Mucosa of rectum (tissue), 2 donors: ENCODE results near the gene DUSP6.
A peak's percentile ranks its signal among the peaks of the same experiment; 100 is the strongest.

Experiments used
- H3K27ac ChIP-seq, 2 donors: one replicate each; pipeline ENCODE4 v1.7.0; 2013; ENCODE audit warnings: inconsistent platforms in 2 of 2, low read depth in 2 of 2, low read length in 2 of 2
- H3K27me3 ChIP-seq, 2 donors: one replicate each; pipeline ENCODE4 v1.7.0; 2013; ENCODE audit warnings: low read length in 2 of 2; ENCODE audit not compliant: control insufficient read depth in 2 of 2, insufficient read depth in 2 of 2
- H3K36me3 ChIP-seq, 2 donors: one replicate each; pipeline ENCODE4 v1.7.0; 2013; ENCODE audit warnings: low read length in 2 of 2; ENCODE audit not compliant: control insufficient read depth in 2 of 2, insufficient read depth in 2 of 2
- H3K4me1 ChIP-seq, 2 donors: one replicate each; pipeline ENCODE4 v1.7.0; 2013; ENCODE audit warnings: low read length in 2 of 2, mild to moderate bottlenecking in 1 of 2; ENCODE audit not compliant: control insufficient read depth in 2 of 2, insufficient read depth in 2 of 2
- H3K4me3 ChIP-seq, 2 donors: one replicate each; pipeline ENCODE4 v1.7.0; 2013; ENCODE audit warnings: low read length in 2 of 2
- H3K9ac ChIP-seq, 2 donors: one replicate each; pipeline ENCODE4 v1.7.0; 2013; ENCODE audit warnings: low read length in 2 of 2, low read depth in 1 of 2, mild to moderate bottlenecking in 1 of 2
- H3K9me3 ChIP-seq, 2 donors: one replicate each; pipeline ENCODE4 v1.7.0; 2013; ENCODE audit warnings: low read length in 2 of 2; ENCODE audit not compliant: control insufficient read depth in 2 of 2
- donor health status: healthy.
- donor health status: Normal muscosa, but diverticular disease.

DUSP6 gene

GRCh38 chr12:89352492-89353187 lies at the start of gene DUSP6:
DUSP6 (minus strand) TSS chr12:89352501; CDS start chr12:89352039, 462 bp downstream.
- peak within 1 kb of the TSS; percentile 94 to 97 for H3K9ac ChIP-seq
- H3K9me3 ChIP-seq, result no peaks in the 10 kb centered on the region
- peaks cover 36 to 47% of the 10 kb centered on the region in 2 donors for H3K4me1 ChIP-seq
- H3K27ac ChIP-seq, result peak within 1 kb of the TSS; percentile 100
- H3K4me3 ChIP-seq, result peak within 1 kb of the TSS; percentile 96
- H3K36me3 ChIP-seq, result peaks cover 9 to 15% of the 10 kb centered on the region in 2 donors
- no peaks in the 10 kb centered on the region for H3K27me3 ChIP-seq

GRCh38 chr12:89401433-89402058 lies 49.2 kb upstream of the DUSP6 start:
- Histone ChIP-seq H3K9me3 (no peaks in the 10 kb centered on the region), H3K9ac (no peak overlapping the region), H3K4me3 (no peak overlapping the region), H3K27me3 (no peaks in the 10 kb centered on the region), H3K27ac (no peak overlapping the region), H3K36me3 (no peaks in the 10 kb centered on the region), H3K4me1 (no peaks in the 10 kb centered on the region)

GRCh38 chr12:89400415-89400814 lies 48.1 kb upstream of the DUSP6 start:
- no peaks in the 10 kb centered on the region for H3K27me3 ChIP-seq
- no peaks in the 10 kb centered on the region for H3K9me3 ChIP-seq
- no peaks in the 10 kb centered on the region for H3K4me1 ChIP-seq
- no peak overlapping the region for H3K9ac ChIP-seq
- H3K36me3 ChIP-seq, result no peaks in the 10 kb centered on the region
- no peak overlapping the region for H3K4me3 ChIP-seq
- no peak overlapping the region for H3K27ac ChIP-seq

GRCh38 chr12:89395712-89396111 lies 43.4 kb upstream of the DUSP6 start:
- Histone ChIP-seq H3K9me3 (no peaks in the 10 kb centered on the region), H3K4me1 (peaks cover 3 to 7% of the 10 kb centered on the region in 2 donors), H3K27ac (no peak overlapping the region), H3K9ac (no peak overlapping the region), H3K4me3 (no peak overlapping the region), H3K36me3 (no peaks in the 10 kb centered on the region), H3K27me3 (no peaks in the 10 kb centered on the region)

GRCh38 chr12:89393551-89394121 lies 41.3 kb upstream of the DUSP6 start:
- H3K36me3 ChIP-seq, result no peaks in the 10 kb centered on the region
- H3K4me3 ChIP-seq, result no peak overlapping the region
- H3K9ac ChIP-seq, result no peak overlapping the region
- H3K27me3 ChIP-seq, result no peaks in the 10 kb centered on the region
- peaks cover 3 to 19% of the 10 kb centered on the region in 2 donors for H3K4me1 ChIP-seq
- no peak overlapping the region for H3K27ac ChIP-seq
- no peaks in the 10 kb centered on the region for H3K9me3 ChIP-seq

- Histone ChIP-seq H3K27me3 (no peaks in the 10 kb centered on the region), H3K9me3 (no peaks in the 10 kb centered on the region), H3K4me1 (peaks cover 3 to 19% of the 10 kb centered on the region in 2 donors), H3K27ac (no peak overlapping the region), H3K9ac (no peak overlapping the region), H3K4me3 (no peak overlapping the region), H3K36me3 (no peaks in the 10 kb centered on the region)
Observed at GRCh38 chr12:89392391-89392790, 40.1 kb upstream of the DUSP6 start.

GRCh38 chr12:89391726-89392336 lies 39.5 kb upstream of the DUSP6 start:
- H3K9ac ChIP-seq, result no peak overlapping the region
- no peak overlapping the region for H3K27ac ChIP-seq
- no peaks in the 10 kb centered on the region for H3K36me3 ChIP-seq
- H3K9me3 ChIP-seq, result no peaks in the 10 kb centered on the region
- H3K4me3 ChIP-seq, result no peak overlapping the region
- no peaks in the 10 kb centered on the region for H3K27me3 ChIP-seq
- H3K4me1 ChIP-seq, result peaks cover 3 to 19% of the 10 kb centered on the region in 2 donors

GRCh38 chr12:89390802-89391673 lies 38.7 kb upstream of the DUSP6 start:
- no peaks in the 10 kb centered on the region for H3K27me3 ChIP-seq
- H3K9ac ChIP-seq, result peak overlapping the region in 1 of 2 donors; percentile 21
- H3K4me1 ChIP-seq, result peaks cover 7 to 24% of the 10 kb centered on the region in 2 donors
- peak overlapping the region; percentile 80 for H3K27ac ChIP-seq
- H3K9me3 ChIP-seq, result no peaks in the 10 kb centered on the region
- no peak overlapping the region for H3K4me3 ChIP-seq
- H3K36me3 ChIP-seq, result no peaks in the 10 kb centered on the region

GRCh38 chr12:89389755-89390661 lies 37.7 kb upstream of the DUSP6 start:
- H3K27me3 ChIP-seq, result no peaks in the 10 kb centered on the region
- H3K4me3 ChIP-seq, result no peak overlapping the region
- H3K27ac ChIP-seq, result peak overlapping the region; percentile 80
- peaks cover 16 to 34% of the 10 kb centered on the region in 2 donors for H3K4me1 ChIP-seq
- peak overlapping the region in 1 of 2 donors; percentile 21 for H3K9ac ChIP-seq
- no peaks in the 10 kb centered on the region for H3K9me3 ChIP-seq
- no peaks in the 10 kb centered on the region for H3K36me3 ChIP-seq
